ENCODE results near the gene NWD2. TPM values are rescaled to one million over a fixed set of nuclear protein-coding genes. Genes with fewer than 3 reads are reported as not detected.

Gene NWD2
- total and polyA plus RNA-seq, 4 donors: 3.5 to 10.3 (median 9.1) TPM

DNA sequence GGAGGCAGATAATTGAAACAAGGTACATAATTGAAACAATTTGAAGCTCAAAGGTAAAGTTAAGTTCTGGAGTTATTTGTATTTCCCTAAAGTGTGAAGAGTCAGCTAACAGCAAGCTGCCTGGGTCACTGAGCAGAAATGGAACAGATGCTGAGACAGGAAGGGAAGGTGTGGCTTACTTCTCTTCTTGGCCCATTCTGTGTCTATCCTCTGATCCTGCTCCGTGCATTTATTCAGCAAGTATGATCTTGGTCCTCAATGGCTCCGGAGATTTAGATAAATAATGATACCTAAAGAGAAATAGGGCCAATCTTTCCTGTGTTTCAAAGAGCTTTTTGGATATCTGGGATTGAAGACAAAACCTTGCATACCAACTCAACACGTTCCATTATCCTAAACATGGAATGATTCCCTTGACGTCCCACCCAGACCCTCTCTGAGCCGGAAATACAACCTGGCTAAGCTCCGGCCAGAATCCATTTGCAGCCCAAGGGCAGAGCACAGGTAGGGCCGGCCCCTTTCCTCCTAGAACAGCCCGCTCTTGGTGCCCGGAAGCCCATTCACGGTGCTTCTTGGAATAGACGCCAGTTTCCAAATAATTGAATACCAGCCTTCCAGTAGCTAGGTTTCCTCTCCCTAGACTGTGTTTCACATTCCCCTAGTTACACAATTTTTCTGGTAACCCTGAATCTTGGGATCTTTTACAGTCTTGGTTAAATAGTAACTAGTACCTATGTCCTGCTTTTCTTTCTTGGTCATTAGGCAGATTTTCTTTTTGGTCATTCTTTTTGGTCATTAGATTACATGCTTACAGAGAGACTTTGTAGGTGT, 211.0 kb downstream of the NWD2 start:
- H3K4me3 ChIP-seq (ENCODE audit: low read depth, low read length): no peak overlapping the region
- no peaks in the 10 kb centered on the region for H3K27me3 ChIP-seq (ENCODE audit: control insufficient read depth, insufficient read depth, low read length)

DNA sequence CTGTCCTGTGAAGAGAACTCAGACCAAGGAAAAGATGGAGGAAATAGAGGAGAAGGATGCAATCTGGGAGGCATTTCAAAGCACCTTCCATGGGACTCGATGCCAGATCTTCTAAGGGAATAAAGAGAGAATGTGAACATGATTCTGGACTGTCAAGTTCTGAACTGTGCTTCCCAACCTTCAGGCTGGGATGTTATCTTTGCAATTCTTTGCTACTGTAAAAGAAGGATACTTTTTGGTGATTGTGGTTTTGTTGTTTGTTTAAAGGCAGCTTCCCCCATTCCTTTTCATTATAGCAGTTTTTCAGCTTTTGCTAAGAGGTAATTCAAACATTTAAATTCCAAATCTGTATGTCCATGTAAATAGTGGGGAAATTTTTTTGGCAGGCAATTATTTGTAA, 217.3 kb downstream of the NWD2 start:
- Histone ChIP-seq H3K4me3 (ENCODE audit: low read depth, low read length) (no peak overlapping the region), H3K27me3 (ENCODE audit: control insufficient read depth, insufficient read depth, low read length) (no peaks in the 10 kb centered on the region), H3K4me1 (ENCODE audit: control insufficient read depth, insufficient read depth, low read length) (no peaks in the 10 kb centered on the region), H3K27ac (ENCODE audit: low read depth, low read length) (no peak overlapping the region), H3K36me3 (ENCODE audit: control insufficient read depth, insufficient read depth, low read length) (no peaks in the 10 kb centered on the region), H3K9me3 (ENCODE audit: control insufficient read depth, insufficient read depth, low read length) (no peaks in the 10 kb centered on the region)
- WGBS (ENCODE audit: insufficient coverage): 100% methylated on average over 1 of the region's 1 CpG
- no peak for DNase-seq (ENCODE audit: low read depth in 4 of 6, low spot score in 6 of 6)

More for the DNA sequence above, 211.0 kb downstream of the NWD2 start:
- no peak for DNase-seq (ENCODE audit: low read depth in 4 of 6, low spot score in 6 of 6)
- Histone ChIP-seq H3K36me3 (ENCODE audit: control insufficient read depth, insufficient read depth, low read length) (no peaks in the 10 kb centered on the region), H3K9me3 (ENCODE audit: control insufficient read depth, insufficient read depth, low read length) (no peaks in the 10 kb centered on the region), H3K27ac (ENCODE audit: low read depth, low read length) (no peak overlapping the region), H3K4me1 (ENCODE audit: control insufficient read depth, insufficient read depth, low read length) (peaks cover 11% of the 10 kb centered on the region)
- WGBS (ENCODE audit: insufficient coverage): 88% methylated on average over 9 of the region's 11 CpGs

DNA sequence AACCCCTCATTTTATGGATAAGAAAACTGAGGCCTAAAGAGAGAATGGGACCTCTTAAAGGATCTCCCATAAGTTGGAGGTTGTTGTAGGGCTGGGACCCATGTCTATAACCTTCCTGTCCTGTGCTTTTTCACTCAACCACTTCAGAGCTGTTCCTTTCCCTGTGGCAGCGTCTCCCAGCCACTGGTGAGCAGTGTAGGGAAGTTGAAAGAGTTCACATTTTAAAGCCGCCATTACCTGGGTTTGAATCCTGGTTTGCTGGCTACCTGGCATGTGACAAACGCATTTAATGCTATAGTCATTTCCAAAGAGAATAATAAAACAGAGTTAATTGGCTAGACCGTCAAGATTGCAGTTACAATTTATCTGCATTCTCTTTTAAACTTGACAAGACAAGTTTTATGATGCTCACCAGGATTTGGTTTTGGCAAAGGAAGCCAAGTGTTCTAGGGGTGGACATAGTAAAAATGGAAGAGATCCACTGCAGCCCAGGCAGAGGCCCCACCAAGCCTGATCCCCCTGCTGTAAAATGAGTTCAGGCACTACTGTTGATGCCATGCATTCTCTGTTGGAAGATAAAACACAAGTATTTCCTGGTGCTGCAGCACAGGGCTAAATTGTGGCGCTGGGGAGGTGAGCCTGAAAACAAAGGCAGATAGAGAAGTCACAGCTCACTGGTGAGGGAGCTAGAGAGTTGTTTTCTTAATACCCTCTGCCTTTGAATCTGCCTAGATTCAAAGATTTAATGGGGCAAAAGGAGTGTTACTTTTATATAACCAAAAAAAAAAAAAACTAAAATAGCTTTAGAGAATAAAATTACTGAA, 218.7 kb downstream of the NWD2 start:
- H3K36me3 ChIP-seq (ENCODE audit: control insufficient read depth, insufficient read depth, low read length): no peaks in the 10 kb centered on the region
- H3K4me3 ChIP-seq (ENCODE audit: low read depth, low read length): no peak overlapping the region
- DNase-seq (ENCODE audit: low read depth in 4 of 6, low spot score in 6 of 6): no peak
- WGBS (ENCODE audit: insufficient coverage): no CpG with 5 or more reads among the region's 5 CpGs
- no peak overlapping the region for H3K27ac ChIP-seq (ENCODE audit: low read depth, low read length)
- no peaks in the 10 kb centered on the region for H3K27me3 ChIP-seq (ENCODE audit: control insufficient read depth, insufficient read depth, low read length)
- H3K9me3 ChIP-seq (ENCODE audit: control insufficient read depth, insufficient read depth, low read length): no peaks in the 10 kb centered on the region
- H3K4me1 ChIP-seq (ENCODE audit: control insufficient read depth, insufficient read depth, low read length): no peaks in the 10 kb centered on the region

DNA sequence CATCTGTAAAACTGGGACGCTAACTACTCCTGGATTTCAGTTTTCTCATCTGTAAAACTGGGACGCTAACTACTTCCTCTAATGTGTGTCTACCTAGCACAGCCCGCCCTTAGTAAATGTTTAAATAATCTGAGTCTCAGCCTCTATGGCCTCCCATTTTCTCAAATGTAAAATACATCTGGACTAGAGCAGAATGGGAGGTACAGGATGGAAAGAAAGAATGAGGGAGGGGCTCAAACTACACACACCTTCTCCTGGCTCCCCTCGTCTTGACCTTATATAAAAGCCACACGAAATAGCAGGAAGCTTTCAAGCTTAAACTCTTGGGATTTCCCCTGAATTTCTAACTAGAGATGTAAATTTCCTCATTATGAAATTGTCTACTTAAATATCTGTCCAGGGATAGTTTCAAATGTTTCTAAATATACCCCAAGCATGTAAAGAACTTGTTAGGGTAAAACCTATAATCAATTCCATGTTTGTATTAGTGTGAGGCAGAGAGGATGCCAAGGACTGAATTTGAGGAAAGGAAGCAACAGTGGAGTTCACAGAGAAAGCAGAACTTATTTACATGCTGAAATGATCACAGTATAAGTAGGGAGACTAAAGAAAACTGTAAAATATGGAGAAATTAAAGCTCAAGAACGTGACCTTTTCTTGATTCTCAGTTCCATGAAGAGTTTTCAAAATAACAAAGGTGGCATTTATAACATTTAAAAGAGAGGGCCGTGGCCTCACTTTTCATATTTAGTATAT, 220.0 kb downstream of the NWD2 start:
- Histone ChIP-seq H3K27me3 (ENCODE audit: control insufficient read depth, insufficient read depth, low read length) (no peaks in the 10 kb centered on the region), H3K4me3 (ENCODE audit: low read depth, low read length) (no peak overlapping the region), H3K27ac (ENCODE audit: low read depth, low read length) (no peak overlapping the region), H3K36me3 (ENCODE audit: control insufficient read depth, insufficient read depth, low read length) (no peaks in the 10 kb centered on the region), H3K9me3 (ENCODE audit: control insufficient read depth, insufficient read depth, low read length) (no peaks in the 10 kb centered on the region), H3K4me1 (ENCODE audit: control insufficient read depth, insufficient read depth, low read length) (no peaks in the 10 kb centered on the region)
- no peak for DNase-seq (ENCODE audit: low read depth in 4 of 6, low spot score in 6 of 6)
- no CpG with 5 or more reads among the region's 7 CpGs for WGBS (ENCODE audit: insufficient coverage)

DNA sequence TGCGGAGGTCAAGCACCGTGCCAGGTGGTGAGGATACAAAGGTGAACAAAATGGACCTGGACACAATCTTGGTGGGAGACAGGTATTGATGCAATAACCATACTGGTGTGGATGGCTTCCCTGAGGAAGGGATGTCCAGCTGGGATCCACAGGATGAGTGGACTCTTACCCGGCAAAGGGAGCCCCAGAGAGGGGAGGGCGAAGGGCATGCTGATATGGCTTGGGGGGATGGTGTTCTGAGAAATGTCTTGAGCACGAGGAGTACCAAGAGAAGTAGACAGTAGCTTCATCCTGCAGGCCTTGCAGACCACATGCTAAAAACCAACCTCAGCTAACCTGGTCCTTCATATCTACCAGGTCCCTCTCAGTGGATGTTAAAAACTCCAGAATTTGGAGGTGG, 220.8 kb downstream of the NWD2 start:
- DNase-seq (ENCODE audit: low read depth in 4 of 6, low spot score in 6 of 6): no peak
- Histone ChIP-seq H3K27me3 (ENCODE audit: control insufficient read depth, insufficient read depth, low read length) (no peaks in the 10 kb centered on the region), H3K36me3 (ENCODE audit: control insufficient read depth, insufficient read depth, low read length) (no peaks in the 10 kb centered on the region), H3K9me3 (ENCODE audit: control insufficient read depth, insufficient read depth, low read length) (no peaks in the 10 kb centered on the region), H3K27ac (ENCODE audit: low read depth, low read length) (no peak overlapping the region), H3K4me3 (ENCODE audit: low read depth, low read length) (no peak overlapping the region), H3K4me1 (ENCODE audit: control insufficient read depth, insufficient read depth, low read length) (no peaks in the 10 kb centered on the region)
- WGBS (ENCODE audit: insufficient coverage): 100% methylated on average over 3 of the region's 5 CpGs

DNA sequence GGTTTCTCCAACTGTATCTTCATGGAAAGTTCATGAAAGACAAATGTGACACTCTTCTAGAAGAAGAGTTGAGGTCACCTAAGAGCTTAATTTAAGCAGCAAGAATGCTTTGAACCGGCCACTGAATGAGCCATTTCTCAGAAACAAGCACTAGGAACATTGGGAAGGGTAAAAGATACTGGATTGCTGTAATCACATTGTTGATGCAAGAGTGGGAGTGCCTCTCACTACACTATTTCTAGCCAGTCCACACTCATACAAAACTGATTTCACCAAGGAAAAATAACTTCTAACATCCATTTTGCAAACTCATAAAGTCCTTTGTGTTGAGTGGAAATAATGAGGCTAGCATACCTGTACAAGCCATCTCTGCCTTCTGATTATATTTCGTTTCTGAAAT, 221.3 kb downstream of the NWD2 start:
- H3K4me3 ChIP-seq (ENCODE audit: low read depth, low read length): no peak overlapping the region
- no peak for DNase-seq (ENCODE audit: low read depth in 4 of 6, low spot score in 6 of 6)
- H3K4me1 ChIP-seq (ENCODE audit: control insufficient read depth, insufficient read depth, low read length): no peaks in the 10 kb centered on the region
- no peaks in the 10 kb centered on the region for H3K27me3 ChIP-seq (ENCODE audit: control insufficient read depth, insufficient read depth, low read length)
- no peaks in the 10 kb centered on the region for H3K36me3 ChIP-seq (ENCODE audit: control insufficient read depth, insufficient read depth, low read length)
- no peaks in the 10 kb centered on the region for H3K9me3 ChIP-seq (ENCODE audit: control insufficient read depth, insufficient read depth, low read length)
- WGBS (ENCODE audit: insufficient coverage): no CpG with 5 or more reads among the region's 2 CpGs
- H3K27ac ChIP-seq (ENCODE audit: low read depth, low read length): no peak overlapping the region

DNA sequence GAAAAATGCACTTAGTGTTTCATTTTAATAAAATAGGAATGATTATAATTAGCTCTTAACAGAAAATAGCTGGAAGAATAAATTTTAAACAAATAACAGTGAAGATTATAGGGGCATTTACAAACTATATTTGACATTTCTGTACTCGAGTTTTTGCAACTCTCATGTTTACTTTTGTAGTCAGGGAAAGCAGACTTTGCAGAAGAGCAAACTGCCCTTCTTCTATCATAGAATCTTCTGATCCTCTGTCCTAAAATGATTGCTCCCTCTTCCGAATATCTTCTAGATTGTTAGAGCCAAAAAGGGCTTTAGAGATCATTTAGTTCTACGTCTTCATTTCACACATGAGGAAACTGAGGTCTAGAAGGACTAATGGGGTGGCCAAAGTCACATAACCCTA, 222.7 kb downstream of the NWD2 start:
- Histone ChIP-seq H3K4me1 (ENCODE audit: control insufficient read depth, insufficient read depth, low read length) (no peaks in the 10 kb centered on the region), H3K4me3 (ENCODE audit: low read depth, low read length) (no peak overlapping the region), H3K27me3 (ENCODE audit: control insufficient read depth, insufficient read depth, low read length) (no peaks in the 10 kb centered on the region), H3K36me3 (ENCODE audit: control insufficient read depth, insufficient read depth, low read length) (no peaks in the 10 kb centered on the region), H3K9me3 (ENCODE audit: control insufficient read depth, insufficient read depth, low read length) (no peaks in the 10 kb centered on the region), H3K27ac (ENCODE audit: low read depth, low read length) (no peak overlapping the region)
- WGBS (ENCODE audit: insufficient coverage): 75% methylated on average over 2 of the region's 3 CpGs
- no peak for DNase-seq (ENCODE audit: low read depth in 4 of 6, low spot score in 6 of 6)

DNA sequence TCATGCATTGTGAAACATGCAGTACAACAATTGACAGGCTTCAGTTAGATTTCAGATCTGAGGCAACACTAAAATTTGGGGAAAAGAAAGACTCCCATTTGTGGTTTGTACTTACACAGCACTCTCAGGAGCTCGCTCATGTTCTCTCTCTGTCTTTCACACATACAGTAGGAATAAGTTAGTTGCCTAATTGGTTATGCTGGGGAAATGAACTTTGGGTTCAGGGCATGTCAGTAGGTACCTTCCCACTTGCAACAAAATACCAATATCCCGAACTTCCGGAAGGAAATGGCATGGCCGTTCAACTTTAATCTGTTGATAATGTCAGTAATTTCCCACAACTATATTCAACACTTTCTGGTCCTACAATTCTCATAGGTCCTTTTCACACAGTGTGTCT, 223.3 kb downstream of the NWD2 start:
- no peak overlapping the region for H3K27ac ChIP-seq (ENCODE audit: low read depth, low read length)
- no peak for DNase-seq (ENCODE audit: low read depth in 4 of 6, low spot score in 6 of 6)
- no peaks in the 10 kb centered on the region for H3K27me3 ChIP-seq (ENCODE audit: control insufficient read depth, insufficient read depth, low read length)
- no peaks in the 10 kb centered on the region for H3K4me1 ChIP-seq (ENCODE audit: control insufficient read depth, insufficient read depth, low read length)
- no peak overlapping the region for H3K4me3 ChIP-seq (ENCODE audit: low read depth, low read length)
- 89% methylated on average over 3 of the region's 4 CpGs for WGBS (ENCODE audit: insufficient coverage)
- no peaks in the 10 kb centered on the region for H3K36me3 ChIP-seq (ENCODE audit: control insufficient read depth, insufficient read depth, low read length)
- no peaks in the 10 kb centered on the region for H3K9me3 ChIP-seq (ENCODE audit: control insufficient read depth, insufficient read depth, low read length)

DNA sequence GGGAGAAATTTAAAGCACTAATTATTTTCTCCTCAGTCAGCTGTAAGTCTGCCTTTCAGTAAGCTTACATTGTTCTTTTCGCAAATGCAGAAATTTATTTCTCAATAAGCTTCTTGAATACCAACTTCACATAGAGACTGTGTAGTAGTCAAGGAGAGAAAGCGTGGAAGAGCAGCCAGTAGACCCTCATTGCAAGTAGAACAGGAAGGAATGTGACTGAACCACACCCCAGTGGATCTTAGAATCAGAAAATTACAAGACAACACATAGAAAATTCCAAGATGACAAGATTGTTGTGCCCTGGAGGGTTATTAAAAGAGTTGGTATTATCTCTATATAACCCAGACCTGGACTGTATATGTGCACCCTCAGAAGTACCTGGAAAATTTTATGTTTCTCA, 224.7 kb downstream of the NWD2 start:
- no peak for DNase-seq (ENCODE audit: low read depth in 4 of 6, low spot score in 6 of 6)
- WGBS (ENCODE audit: insufficient coverage): no CpG with 5 or more reads among the region's 2 CpGs

More for the DNA sequence above, 224.7 kb downstream of the NWD2 start:
- H3K36me3 ChIP-seq (ENCODE audit: control insufficient read depth, insufficient read depth, low read length): no peaks in the 10 kb centered on the region
- no peak overlapping the region for H3K27ac ChIP-seq (ENCODE audit: low read depth, low read length)
- no peaks in the 10 kb centered on the region for H3K27me3 ChIP-seq (ENCODE audit: control insufficient read depth, insufficient read depth, low read length)
- H3K4me3 ChIP-seq (ENCODE audit: low read depth, low read length): no peak overlapping the region
- no peaks in the 10 kb centered on the region for H3K9me3 ChIP-seq (ENCODE audit: control insufficient read depth, insufficient read depth, low read length)
- H3K4me1 ChIP-seq (ENCODE audit: control insufficient read depth, insufficient read depth, low read length): no peaks in the 10 kb centered on the region

All from spinal cord (tissue), 10 donors.